ENCODE results near the gene SLC22A12.
A peak's percentile ranks its signal among the peaks of the same experiment; 100 is the strongest.

Gene SLC22A12

GRCh38 chr11:64564419-64564818 is 26.6 kb upstream of the SLC22A12 start:
- no peak for DNase-seq

- DNase-seq: no peak
Measured at GRCh38 chr11:64564947-64565889, 25.8 kb upstream of the SLC22A12 start.

- peak; percentile 5 to 12 for DNase-seq
Measured at GRCh38 chr11:64566042-64566914, 24.7 kb upstream of the SLC22A12 start.

- DNase-seq: no peak
Measured at GRCh38 chr11:64566915-64567891, 23.8 kb upstream of the SLC22A12 start.

- DNase-seq: no peak
Measured at GRCh38 chr11:64568041-64568571, 22.9 kb upstream of the SLC22A12 start.

GRCh38 chr11:64568584-64569140 is 22.4 kb upstream of the SLC22A12 start:
- no peak for DNase-seq

- DNase-seq: no peak
Measured at GRCh38 chr11:64569300-64569970, 21.6 kb upstream of the SLC22A12 start.

GRCh38 chr11:64570341-64570740 is 20.7 kb upstream of the SLC22A12 start:
- DNase-seq: no peak

- DNase-seq: no peak
Measured at GRCh38 chr11:64571050-64571409, 20.0 kb upstream of the SLC22A12 start.

GRCh38 chr11:64571410-64572091 is 19.5 kb upstream of the SLC22A12 start:
- no peak for DNase-seq

- DNase-seq: no peak
Measured at GRCh38 chr11:64572143-64572542, 18.9 kb upstream of the SLC22A12 start.

- no peak for DNase-seq
Measured at GRCh38 chr11:64577202-64577601, 13.8 kb upstream of the SLC22A12 start.

GRCh38 chr11:64580412-64580811 is 10.6 kb upstream of the SLC22A12 start:
- no peak for DNase-seq

GRCh38 chr11:64581057-64581523 is 9.9 kb upstream of the SLC22A12 start:
- DNase-seq: no peak

GRCh38 chr11:64582885-64583284 is 8.1 kb upstream of the SLC22A12 start:
- DNase-seq: no peak

- DNase-seq: no peak
Measured at GRCh38 chr11:64583296-64584262, 7.4 kb upstream of the SLC22A12 start.

GRCh38 chr11:64585150-64585549 is 5.9 kb upstream of the SLC22A12 start:
- DNase-seq: no peak

GRCh38 chr11:64586366-64586765 is 4.7 kb upstream of the SLC22A12 start:
- DNase-seq: no peak

GRCh38 chr11:64588701-64589100 is 2.3 kb upstream of the SLC22A12 start:
- no peak for DNase-seq
